ENCODE data around the gene CLDN4.
"Not testable (repeated sequence)": the region's sequence is repeated elsewhere in the genome, so short reads cannot be mapped to it uniquely, and the experiment has no call there.

The CLDN4 gene

GRCh38 chr7:73830681-73831583, at the start of gene CLDN4:
Gene CLDN4 (plus strand): TSS chr7:73830996. CDS start chr7:73831202, 206 bp downstream.
- Histone ChIP-seq H3K27me3 (ENCODE audit: insufficient read depth, low read depth, severe bottlenecking) (no peaks in the 10 kb centered on the region), H3K9me3 (ENCODE audit: severe bottlenecking) (no peaks in the 10 kb centered on the region), H3K36me3 (no peaks in the 10 kb centered on the region), H3K4me3 (ENCODE audit: low read depth, low read length) (no peak within 1 kb of the TSS), H3K27ac (peak within 1 kb of the TSS; percentile 28)
- DNase-seq: peak; percentile 50
- TF ChIP-seq CTCF (IDR thresholded peaks at IDR 0.05; ENCODE audit: low read depth, low read length): no peak

DNA sequence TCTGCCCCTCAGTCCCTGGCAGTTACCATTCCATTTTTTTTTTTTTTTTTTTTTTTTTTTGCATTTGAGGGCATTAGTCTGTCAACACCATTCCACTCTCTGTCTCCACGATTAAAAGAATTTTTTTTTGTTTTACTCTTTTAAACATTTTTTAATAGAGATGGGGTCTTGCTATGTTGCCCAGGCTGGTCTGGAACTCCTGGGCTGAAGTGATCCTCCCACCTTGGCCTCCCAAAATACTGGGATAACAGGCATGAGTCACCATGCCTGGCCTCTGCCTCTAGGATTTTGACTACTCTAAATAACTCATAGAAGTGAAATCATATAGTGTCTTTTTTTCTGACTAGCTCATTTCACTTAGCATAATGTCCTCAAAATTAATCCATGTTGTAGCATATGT, 44.2 kb upstream of the CLDN4 start:
- H3K9me3 ChIP-seq (ENCODE audit: severe bottlenecking): no peaks in the 10 kb centered on the region
- H3K4me3 ChIP-seq (ENCODE audit: low read depth, low read length): no peak overlapping the region
- H3K27me3 ChIP-seq (ENCODE audit: insufficient read depth, low read depth, severe bottlenecking): no peaks in the 10 kb centered on the region
- H3K27ac ChIP-seq: no peak overlapping the region
- no peak for DNase-seq
- no peaks in the 10 kb centered on the region for H3K36me3 ChIP-seq
- TF ChIP-seq CTCF (IDR thresholded peaks at IDR 0.05; ENCODE audit: low read depth, low read length): no peak

GRCh38 chr7:73787786-73788048, 43.1 kb upstream of the CLDN4 start:
- not testable (repeated sequence) for DNase-seq

DNA sequence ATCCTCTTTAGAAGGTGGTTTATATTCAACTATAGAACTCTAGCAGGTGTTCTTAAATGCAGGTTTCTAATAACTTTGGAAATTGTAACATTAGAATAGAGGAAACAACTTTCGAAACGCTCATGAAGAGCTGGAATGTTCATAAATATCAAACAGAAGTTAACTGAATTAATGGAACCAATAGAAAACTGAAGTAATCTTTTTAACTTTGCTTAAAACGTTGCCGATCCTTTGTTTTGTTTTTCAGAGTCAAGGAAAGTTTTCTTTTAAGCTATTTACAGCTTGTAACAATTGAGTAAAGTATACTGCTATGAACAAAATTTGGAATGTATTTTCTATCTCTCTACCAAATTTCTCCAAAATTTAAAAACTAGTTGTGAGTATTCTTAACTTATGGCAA, 41.7 kb upstream of the CLDN4 start:
- DNase-seq: no peak
- TF ChIP-seq CTCF (IDR thresholded peaks at IDR 0.05; ENCODE audit: low read depth, low read length): no peak
- no peaks in the 10 kb centered on the region for H3K27me3 ChIP-seq (ENCODE audit: insufficient read depth, low read depth, severe bottlenecking)

More at GRCh38 chr7:73787786-73788048, 43.1 kb upstream of the CLDN4 start:
- H3K27me3 ChIP-seq (ENCODE audit: insufficient read depth, low read depth, severe bottlenecking); H3K9me3 ChIP-seq (ENCODE audit: severe bottlenecking); H3K27ac ChIP-seq; H3K4me3 ChIP-seq (ENCODE audit: low read depth, low read length); H3K36me3 ChIP-seq: not testable (repeated sequence)

GRCh38 chr7:73791170-73791690, 39.6 kb upstream of the CLDN4 start:
- not testable (repeated sequence) for H3K9me3 ChIP-seq (ENCODE audit: severe bottlenecking); H3K36me3 ChIP-seq; H3K4me3 ChIP-seq (ENCODE audit: low read depth, low read length); H3K27me3 ChIP-seq (ENCODE audit: insufficient read depth, low read depth, severe bottlenecking); H3K27ac ChIP-seq; DNase-seq

More for the DNA sequence above, 41.7 kb upstream of the CLDN4 start:
- no peak overlapping the region for H3K4me3 ChIP-seq (ENCODE audit: low read depth, low read length)
- H3K27ac ChIP-seq: no peak overlapping the region
- H3K36me3 ChIP-seq: no peaks in the 10 kb centered on the region
- H3K9me3 ChIP-seq (ENCODE audit: severe bottlenecking): no peaks in the 10 kb centered on the region

DNA sequence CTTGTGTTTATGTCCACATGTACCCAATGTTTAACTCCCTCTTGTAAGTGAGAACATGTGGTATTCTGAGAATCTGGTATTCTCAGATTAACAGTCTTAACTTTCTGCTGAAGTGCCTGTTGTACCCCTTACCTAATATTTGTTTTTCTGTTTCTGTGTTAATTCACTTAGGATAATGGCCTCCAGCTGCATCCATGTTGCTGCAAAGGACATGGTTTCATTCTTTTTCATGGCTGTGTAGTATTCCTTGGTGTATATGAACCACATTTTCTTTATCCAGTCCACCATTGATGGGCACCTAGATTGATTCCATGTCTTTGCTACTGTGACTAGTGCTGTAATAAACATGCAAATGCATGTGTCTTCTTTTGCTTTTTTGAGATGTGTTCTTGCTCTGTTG, 35.6 kb upstream of the CLDN4 start:
- not testable (repeated sequence) for H3K27me3 ChIP-seq (ENCODE audit: insufficient read depth, low read depth, severe bottlenecking); H3K36me3 ChIP-seq; DNase-seq; H3K9me3 ChIP-seq (ENCODE audit: severe bottlenecking); H3K4me3 ChIP-seq (ENCODE audit: low read depth, low read length); H3K27ac ChIP-seq

GRCh38 chr7:73796656-73797055, 34.1 kb upstream of the CLDN4 start:
- H3K4me3 ChIP-seq (ENCODE audit: low read depth, low read length); H3K27ac ChIP-seq; H3K9me3 ChIP-seq (ENCODE audit: severe bottlenecking); H3K36me3 ChIP-seq; DNase-seq; H3K27me3 ChIP-seq (ENCODE audit: insufficient read depth, low read depth, severe bottlenecking): not testable (repeated sequence)

GRCh38 chr7:73797176-73797575, 33.6 kb upstream of the CLDN4 start:
- not testable (repeated sequence) for DNase-seq; H3K36me3 ChIP-seq; H3K27ac ChIP-seq; H3K27me3 ChIP-seq (ENCODE audit: insufficient read depth, low read depth, severe bottlenecking); H3K9me3 ChIP-seq (ENCODE audit: severe bottlenecking); H3K4me3 ChIP-seq (ENCODE audit: low read depth, low read length)
